Ramos (cell line): Measurements from ENCODE around the gene NUDT2.

Experiments
- in situ Hi-C: fragments of 300-500 bp; cut with MboI; formaldehyde crosslinking; loops from one replicate; pipeline ENCODE4 v1.14.3; 2022; ENCODE audit warnings: low sequenced_read_pairs; ENCODE audit not compliant: unreplicated experiment

The NUDT2 gene

DNA sequence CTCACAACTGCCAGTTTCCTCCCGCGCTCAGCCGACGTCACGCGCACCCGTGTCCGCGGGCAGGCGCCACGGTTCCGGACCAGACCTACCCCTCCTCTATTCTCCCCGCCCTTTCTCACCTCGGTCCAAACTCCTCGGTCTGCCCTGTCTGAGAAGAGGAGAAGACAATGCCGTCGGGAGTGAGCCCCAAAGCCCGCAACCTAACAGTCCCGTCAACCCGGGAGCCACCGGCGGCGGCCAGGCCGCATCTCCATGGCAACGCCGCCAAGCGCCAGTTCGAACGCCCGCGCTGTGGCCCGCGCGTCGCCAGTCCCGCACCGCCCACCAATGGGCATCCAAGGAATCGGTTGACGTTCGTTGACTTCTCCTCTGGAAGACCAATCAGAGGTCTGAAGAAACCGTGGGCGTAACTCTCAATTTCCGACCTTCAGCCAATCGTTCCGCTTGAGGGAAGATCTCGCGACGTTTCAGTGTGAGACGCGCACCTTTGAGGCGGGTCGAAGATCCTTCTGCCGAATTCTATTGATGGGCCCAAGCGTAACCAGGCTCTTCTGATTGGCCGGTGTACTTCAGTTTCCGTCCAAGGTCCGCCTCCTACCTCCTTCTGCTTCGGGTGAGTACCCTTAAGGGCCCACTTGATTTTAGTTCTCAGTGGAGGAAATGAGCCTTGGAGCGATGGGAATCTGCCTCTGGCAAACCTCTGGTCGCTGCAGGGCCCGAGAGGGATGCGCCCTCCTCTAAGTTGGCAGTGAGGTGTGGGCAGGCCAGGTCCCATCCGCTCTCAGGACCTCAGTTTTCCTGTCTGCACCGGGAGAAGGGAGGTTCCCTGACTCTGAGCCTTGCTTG lies at the start of gene NUDT2, which contains the start of gene KIF24:
Gene NUDT2 (plus strand): TSS at position 583 of the 846 bp plus-strand sequence. CDS start 9,471 bp downstream, outside the sequence.
Gene KIF24 (minus strand): TSS at position 282 of the 846 bp plus-strand sequence. CDS start 17,922 bp downstream, outside the sequence.
- in situ Hi-C loops: no loop called here

DNA sequence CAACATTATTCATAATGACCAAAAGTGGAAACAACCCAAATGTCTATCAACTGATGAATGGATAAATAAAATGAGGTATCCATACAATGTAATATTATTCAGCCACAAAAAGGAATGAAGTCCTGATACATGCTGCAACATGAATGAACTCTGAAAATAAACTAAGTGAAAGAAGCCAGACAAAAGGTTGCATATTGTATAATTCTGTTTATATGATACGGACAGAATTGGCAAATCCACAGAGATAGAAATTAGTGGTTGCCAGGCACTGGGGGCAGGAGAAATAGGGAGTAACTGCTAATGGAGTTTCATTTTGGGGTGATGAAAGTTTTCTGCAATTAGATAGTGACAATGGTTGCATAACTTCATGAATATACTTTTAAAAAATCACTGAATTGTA lies 47.3 kb upstream of the NUDT2 start:
- in situ Hi-C loops: no loop called here

DNA sequence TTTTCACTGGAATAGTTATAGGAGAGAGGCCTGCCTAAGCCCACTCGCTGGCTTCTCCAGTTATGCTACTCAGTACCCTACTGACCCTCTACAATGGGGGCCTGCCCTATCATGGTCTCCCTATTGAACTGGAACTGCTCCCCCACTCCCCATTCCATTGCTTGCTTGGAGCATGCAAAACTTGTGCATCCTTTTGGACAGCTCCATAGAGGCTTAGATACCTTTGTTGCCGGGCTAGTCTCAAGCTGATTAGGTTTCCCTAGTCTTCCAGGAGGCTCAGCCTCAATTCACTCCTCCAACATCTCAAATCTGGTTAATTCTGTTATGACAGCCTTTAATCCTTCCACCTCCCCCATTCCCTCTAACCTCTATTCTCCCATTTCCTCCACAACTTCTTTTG lies 40.2 kb upstream of the NUDT2 start:
- in situ Hi-C loops: no loop called here

DNA sequence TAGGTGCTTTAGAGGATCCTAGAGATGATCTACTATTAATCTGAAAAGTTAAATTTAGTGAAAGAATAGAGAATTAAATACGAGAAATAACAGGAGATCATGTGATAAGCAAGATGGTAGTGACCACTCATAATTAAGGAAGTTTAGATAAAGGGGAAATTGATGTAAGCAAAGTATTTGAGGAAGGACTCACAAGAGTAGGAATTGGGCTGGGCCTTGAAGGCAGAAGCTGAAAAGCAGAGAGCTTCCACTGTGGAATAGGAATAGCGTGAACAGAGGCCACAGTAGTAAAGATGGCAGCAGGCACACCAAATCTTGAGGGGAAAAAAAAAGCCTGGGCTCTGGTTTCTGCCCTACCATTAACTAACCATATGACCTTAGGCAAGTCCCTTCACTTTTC lies 38.3 kb upstream of the NUDT2 start:
- in situ Hi-C loops: no loop called here

DNA sequence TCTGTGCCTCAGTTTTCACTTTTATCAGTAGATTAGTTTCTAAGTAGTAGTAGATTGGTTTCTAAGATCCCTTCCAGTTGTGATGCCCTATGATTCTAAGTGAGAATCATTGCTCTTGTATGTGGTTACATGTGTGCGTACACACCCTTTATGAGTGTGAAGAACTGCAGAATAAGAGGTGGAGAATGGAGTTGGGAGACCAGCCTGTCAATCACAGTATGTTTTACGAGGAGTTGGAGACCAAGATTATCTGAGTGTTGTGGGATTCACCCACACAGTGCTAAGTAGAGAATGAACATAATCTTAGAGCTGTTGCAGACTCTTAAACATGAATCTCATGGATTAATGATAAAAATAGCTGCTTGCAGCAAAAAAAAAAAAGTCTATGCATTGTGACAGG lies 37.9 kb upstream of the NUDT2 start:
- in situ Hi-C loops: no loop called here

DNA sequence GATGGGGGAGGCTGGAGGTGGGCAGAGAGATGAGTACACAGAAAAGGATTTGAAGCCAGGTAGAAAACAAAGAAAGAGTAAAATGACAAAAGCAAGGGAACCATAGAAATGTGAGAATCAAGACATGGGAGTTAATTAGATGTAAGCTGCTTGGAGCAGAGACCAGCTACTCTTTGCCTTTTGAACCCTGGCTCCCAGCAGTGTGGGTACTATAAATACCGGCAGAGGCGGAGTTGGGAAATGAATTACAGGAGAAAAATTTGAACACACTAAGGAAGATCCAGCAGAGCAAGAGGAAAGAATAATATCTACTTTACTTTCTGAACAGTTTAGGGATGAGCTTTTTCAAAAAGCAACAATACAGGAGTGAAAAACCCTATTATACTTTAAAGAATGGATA lies 36.8 kb upstream of the NUDT2 start:
- in situ Hi-C loops: no loop called here

DNA sequence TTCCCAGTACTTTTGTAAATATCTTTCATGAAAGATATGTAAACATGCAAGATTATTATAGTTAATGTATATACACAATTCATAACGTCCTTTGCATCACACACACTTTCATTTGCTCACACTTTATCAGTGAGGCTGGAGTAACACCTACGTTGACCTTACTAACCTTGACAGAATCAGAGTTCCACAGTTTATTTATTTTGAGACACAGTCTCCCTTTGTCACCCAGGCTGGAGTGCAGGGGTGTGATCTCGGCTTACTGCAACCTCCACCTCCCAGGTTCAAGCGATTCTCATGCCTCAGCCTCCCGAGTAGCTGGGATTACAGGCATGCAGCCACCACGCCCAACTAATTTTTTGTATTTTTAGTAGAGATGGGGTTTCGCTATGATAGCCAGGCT lies 28.3 kb upstream of the NUDT2 start:
- in situ Hi-C loops: loop anchor here (25.0 kb wide), 1 partner anchor 89 kb away; no protein-coding TSS in a partner anchor

DNA sequence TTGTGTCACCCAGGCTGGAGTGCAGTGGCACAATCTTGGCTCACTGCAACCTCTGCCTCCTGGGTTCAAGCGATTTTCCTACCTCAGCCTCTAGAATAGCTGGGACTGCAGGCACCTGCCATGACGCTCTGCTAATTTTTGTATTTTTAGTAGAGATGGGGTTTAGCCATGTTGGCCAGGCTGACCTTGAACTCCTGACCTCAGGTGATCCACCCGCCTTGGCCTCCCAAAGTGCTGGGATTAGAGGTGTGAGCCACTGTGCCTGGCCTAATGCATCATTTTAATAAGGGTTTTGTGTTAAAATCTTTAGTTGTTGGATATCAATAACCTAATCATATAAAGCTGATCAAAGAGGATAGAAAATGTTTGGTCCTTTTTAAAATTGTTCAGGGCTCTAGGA lies 21.1 kb upstream of the NUDT2 start:
- in situ Hi-C loops: loop anchor here (25.0 kb wide), 1 partner anchor 96 kb away; no protein-coding TSS in a partner anchor

DNA sequence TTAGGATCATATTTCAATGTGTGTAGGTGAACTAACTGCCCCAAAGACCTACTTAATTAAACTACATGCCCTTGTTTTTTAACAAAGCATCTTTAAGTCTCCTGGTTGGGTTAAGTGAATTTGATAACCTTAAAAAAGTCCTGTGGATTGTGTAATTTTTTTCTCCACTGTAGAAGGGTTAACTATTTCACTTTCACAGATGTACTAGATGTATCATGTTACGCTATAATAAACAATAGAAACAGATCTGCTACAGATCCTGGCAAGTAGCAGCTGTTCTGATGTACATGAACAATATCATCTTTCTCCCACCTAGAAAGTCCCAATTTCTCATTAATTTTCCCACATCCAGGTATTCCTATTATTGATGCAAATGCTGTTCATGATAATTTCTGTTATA lies 19.2 kb upstream of the NUDT2 start:
- in situ Hi-C loops: loop anchor here (25.0 kb wide), 1 partner anchor 98 kb away; no protein-coding TSS in a partner anchor

DNA sequence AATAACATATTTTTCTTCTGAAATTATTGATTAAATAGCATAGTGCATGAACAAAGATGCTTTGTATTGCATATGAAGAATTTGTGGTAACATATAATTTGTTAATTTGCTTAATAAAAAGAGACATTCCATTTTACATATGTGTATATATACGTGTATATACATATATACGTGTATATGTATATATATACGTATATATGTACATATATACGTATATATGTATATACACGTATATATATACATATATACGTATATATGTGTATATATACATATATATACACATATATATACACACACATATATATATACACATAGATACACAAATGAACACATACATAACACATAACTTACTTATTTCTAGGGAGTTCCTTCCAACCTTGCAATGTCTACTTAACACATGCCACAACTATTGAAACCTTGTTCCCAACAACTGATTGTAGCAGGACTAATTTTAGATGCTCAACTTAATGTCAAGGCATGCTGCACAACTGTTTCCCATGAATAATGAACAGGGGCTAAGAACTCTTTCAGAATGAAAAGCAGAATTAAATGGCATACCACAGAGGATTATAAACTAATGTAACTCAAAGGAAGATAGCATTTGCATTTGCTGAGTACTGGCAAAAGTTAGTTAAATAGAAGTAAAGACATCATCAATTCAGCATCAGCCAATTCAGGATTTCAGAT lies 17.7 kb upstream of the NUDT2 start:
- in situ Hi-C loops: loop anchor here (25.0 kb wide), 1 partner anchor 99 kb away; no protein-coding TSS in a partner anchor

DNA sequence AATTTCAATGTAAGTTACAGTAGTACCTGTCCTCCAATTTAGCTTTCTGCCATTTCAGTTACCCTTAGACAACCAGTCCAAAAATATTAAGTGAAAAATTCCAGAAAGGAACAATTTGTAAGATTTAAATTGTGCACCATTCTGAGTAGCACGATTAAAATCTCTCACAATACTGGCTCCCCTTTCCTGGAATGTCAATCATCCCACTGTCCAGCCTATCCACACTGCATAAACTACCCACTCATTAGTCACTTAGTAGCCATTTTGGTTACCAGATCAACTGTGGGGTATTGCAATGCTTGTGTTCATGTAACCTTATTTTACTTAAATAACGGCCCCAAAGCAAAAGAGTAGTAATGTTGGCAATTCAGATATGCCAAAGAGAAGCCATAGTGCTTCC lies 11.9 kb upstream of the NUDT2 start:
- in situ Hi-C loops: loop anchor here (25.0 kb wide), 1 partner anchor 105 kb away; no protein-coding TSS in a partner anchor

DNA sequence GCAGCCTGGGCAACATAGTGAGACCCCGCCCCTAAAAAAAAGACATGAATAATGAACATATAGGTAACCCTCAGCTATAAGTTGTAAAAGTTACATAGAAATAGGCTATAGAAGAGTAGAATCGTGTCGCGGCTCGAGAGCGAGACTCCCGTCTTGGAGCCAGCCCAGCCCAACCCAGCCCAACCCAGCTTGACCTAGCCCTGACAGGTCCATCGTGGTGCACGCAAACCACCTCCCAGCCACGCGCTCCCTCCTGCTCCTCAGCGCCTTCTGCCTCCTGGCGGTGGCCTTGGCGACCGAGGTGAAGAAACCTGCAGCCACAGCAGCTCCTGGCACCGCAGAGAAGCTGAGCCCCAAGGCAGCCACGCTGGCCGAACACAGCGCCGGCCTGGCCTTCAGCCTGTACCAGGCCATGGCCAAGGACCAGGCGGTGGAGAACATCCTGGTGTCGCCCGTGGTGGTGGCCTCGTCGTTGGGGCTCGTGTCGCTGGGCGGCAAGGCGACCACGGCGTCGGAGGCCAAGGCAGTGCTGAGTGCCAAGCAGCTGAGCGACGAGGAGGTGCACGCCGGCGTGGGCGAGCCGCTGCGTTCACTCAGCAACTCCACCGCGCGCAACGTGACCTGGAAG lies 11.1 kb upstream of the NUDT2 start:
- in situ Hi-C loops: loop anchor here (25.0 kb wide), 1 partner anchor 106 kb away; no protein-coding TSS in a partner anchor

DNA sequence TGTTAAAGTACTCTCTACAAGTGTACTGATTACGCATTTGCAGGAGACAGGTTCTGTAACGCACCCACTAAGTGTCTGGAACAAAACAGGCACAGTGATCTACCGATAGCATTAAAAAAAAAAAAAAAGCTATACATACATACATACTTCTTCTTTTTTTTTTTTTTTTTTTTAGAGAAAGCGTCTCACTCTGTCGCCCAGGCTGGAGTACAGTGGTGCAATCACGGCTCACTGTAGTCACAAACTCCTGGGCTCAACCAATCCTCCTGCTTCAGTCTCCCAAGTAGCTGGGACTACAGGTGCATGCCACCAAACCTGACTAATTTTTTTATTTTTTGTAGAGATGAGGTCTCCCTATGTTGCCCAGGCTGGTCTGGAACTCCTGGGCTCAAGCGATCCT lies 7.9 kb upstream of the NUDT2 start:
- in situ Hi-C loops: loop anchor here (25.0 kb wide), 1 partner anchor 109 kb away; no protein-coding TSS in a partner anchor

DNA sequence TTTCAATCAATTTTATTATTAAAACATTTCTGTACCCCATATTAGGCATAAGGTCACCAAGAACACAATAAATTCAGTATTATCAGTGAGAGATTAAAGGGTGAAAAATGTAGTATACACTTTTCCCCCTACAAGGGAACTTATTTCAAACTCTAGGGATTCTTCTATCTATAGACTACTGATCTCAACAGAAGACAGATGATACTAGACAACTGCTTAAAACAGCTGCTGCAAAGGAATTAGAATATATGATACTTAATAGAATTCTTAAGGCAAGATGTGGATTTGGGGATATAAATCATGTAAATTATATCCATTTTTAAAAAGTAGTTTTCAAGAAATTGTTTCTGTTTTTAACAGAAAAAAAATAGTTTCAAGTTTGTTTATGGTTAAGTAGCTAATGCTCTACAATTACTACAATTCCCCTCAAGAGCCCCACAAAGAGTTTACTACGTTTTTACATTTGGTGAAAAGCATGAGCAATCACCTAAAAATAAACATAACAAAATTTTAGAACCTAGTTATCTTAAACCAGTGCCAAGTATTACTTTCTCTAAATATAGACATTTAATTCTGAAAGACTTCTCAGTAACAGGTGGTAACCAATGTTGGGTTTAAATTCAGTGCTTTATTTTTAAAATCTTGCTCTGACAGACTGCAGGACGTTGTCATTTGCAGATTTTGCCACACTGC lies 6.3 kb upstream of the NUDT2 start:
- in situ Hi-C loops: loop anchor here (25.0 kb wide), 1 partner anchor 111 kb away; no protein-coding TSS in a partner anchor

DNA sequence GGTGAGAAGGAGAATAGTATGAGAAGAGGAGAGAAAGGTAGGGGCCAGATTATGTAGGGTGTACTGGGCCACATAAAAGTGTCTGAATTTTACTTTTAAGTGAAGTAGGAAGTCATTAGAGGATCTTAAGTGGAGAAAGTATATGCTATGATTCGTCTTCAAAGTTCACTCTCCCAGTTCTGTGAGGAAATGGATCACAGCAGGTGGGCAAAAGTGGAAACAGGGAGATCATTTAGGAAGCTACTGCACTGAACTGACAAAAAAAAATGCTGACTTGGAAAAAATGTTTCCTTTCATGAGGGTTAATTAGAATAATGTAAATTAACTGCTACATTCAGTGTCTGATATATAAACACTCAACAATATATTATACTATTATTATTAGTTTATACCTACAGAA lies 2.7 kb upstream of the NUDT2 start:
- in situ Hi-C loops: no loop called here

DNA sequence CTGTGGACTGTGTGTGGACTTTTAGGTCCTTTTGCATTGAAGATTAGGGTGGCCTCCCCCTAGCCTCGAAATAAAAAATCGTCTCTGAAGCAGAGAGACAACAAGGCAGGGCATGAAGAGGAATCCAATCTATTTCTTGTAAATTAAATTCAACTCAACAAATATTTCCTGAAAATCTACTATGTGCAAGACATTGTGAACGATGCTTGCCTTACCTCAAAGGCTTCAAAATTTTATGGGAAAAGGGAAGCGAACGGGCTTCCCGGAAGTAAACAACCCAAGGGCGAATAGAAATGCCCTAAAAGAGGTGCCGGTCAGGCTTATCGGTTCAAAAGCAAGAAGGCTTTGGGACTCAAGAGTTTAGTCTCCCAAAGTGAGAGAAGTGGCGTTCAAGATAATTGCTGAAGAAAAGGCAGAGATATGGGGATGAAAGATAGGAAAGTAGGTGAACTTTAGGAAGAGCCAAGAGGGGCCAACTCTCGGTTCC lies 826 bp upstream of the NUDT2 start:
- in situ Hi-C loops: no loop called here

DNA sequence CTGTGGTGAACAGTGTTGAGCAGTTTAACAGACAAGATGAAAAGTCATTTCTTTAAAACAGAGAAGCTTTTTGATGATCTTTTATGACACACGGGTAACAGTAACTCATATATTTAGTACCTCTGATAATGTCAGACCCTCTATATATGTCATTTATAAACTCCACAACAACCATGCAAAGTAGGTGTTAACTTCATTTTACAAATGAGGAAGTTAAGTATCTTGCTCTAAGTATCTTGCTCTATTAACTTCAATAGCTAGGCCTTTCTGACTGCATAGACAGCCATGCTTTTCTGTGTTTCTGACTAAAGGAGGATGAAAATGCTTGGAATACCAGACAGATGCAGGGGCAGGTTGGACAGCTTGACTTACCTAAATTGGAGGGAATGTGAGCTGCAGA lies 1.8 kb downstream of the NUDT2 start:
- in situ Hi-C loops: no loop called here

DNA sequence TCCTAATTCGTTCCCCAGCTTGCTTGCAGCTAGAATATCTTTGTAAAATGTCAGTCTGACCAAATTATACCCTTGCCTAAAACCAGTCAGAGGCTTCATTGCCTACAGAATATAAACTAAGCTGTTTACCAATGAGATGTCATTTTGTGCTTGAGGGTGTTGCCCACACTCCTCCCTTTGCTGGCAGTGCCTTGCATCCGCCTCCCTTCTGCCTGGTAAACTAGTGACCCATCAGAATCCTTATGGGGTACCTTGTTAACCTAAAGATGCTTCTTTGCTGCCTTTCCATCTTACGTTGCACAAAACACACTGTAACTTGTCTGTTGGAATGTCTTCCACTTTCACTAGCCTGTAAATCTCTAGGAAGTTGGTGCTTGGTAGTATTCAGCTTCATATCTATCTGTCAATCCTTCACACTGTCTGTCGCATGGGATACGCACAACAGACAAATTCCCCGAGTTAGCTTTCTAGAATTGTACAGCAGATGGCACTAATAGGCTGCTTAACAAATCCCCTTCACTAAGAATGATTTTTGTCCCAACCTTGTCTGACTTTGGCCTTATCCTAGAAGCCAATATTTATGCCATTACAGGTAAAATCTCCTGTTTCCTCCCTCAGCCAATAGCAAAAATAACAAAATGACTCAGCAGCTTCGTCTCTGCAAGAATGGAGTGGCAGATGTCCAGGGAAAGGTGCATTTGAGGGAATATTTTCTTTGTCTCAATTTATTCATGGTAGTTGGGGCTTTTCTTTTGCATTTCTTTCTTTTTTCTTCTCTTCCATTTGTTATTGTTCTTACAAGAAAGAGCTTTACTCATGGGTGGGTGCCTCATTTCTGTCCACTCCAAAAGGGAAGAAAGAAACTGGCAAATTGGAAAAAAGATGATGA lies 3.0 kb downstream of the NUDT2 start:
- in situ Hi-C loops: no loop called here

DNA sequence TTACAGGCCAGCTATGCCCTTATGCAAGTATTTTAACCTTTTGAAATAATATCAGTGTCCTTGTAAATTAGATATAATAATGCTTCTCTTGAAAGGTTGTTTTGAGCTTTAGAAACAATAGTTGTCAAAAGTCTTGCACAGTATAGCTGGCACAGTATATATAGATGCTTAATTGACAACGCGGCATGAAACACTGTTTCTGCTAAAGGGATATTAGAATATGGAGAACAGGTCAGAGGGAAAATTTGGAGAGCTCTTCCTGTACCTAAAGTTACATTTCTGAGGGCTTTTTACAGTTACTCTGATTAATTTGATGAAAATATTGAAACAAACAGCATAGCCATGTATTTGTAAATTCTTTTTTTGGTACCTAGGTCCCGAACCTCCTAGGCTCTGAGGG lies 4.5 kb downstream of the NUDT2 start:
- in situ Hi-C loops: no loop called here
